Stimulated activated CD8-positive, alpha-beta memory T cell treated with anti-CD3 and anti-CD28 coated beads, Interleukin-2, amount 100 ng/mL, for 1 hour (primary cell): ENCODE results near the gene STON2.
"Not testable (repeated sequence)": the region's sequence is repeated elsewhere in the genome, so short reads cannot be mapped to it uniquely, and the experiment has no call there.

Experiments used
- DNase-seq, 2 donors: peaks; one replicate each; pipeline ENCODE4 v3.0.0-alpha.2; 2020; ENCODE audit warnings: low read depth in 2 of 2

The STON2 gene

GRCh38 chr14:81268016-81268416, 132.1 kb downstream of the STON2 start:
- no peak for DNase-seq

DNA sequence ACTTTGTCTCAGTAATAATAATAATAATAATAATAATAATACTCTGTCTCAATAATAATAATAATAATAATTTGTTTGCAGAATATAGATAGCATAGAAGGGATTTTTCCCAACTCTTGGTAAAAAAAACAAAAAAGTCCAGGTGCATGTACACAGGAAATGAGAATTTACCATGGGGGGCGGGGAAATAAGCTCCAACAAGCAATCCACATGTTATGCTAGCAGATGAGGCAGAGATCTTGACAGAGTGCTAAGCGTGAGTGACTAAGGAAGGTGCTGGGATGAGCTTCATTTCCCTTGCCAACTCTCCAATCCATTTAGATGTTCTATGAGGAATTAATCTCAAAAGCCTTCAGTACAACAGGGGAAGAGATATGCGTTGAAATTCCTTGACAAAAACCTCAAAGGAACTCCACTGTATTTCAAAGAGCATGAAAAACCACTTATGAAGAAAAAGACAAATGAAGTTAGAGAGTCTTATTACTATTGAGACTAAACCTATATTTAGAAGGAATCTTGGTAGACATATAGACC, 134.4 kb downstream of the STON2 start:
- DNase-seq, result no peak

DNA sequence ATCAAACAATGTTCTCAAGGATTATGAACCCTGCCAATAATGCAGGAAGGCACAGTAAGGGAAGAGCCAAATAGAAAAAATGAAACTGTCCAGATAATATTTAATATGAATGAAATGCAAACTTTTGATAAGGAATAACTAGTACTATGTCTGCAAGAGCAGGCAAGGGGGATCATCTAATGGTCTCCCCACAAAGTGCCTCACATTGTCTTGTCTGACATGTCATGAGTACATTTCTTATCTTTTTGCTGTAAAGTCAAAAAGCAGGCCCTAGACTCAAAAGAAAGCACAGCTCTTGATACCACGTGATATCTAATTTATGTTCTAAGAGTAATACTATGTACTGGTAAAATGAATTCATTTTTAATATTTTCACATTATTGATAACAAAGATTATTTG, 135.5 kb downstream of the STON2 start:
- DNase-seq, result no peak

DNA sequence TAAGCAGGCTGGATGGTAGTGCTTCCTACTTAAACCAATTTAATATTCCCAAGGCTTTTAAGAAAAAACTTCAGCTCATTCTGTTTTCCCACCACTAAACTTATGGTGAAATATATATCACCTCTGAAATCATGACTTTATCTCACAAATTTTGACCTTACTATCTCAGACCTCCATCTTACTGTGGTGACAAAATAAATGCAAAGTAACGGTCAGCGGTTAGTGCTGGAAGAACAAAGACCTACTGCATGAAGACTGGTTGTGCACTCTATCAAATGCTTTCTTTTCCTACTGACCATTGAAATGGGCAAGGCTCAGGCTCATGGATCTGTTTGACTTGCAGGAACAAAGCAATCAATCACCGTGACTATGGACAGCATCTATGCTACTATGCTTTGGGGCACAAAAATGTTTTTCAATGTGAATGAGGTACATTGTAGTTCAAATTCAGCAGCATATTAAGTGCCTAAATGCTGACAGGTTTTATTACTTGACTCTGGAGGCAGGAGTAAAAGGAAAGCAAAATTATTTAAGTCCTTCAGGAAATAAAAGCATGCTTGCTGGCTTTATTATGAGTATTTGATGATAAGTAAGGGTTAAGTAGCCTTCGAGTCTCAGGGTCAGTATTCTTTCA, 136.2 kb downstream of the STON2 start:
- no peak for DNase-seq

GRCh38 chr14:81261176-81261575, 138.9 kb downstream of the STON2 start:
- DNase-seq, result no peak

GRCh38 chr14:81260732-81261131, 139.4 kb downstream of the STON2 start:
- no peak for DNase-seq

DNA sequence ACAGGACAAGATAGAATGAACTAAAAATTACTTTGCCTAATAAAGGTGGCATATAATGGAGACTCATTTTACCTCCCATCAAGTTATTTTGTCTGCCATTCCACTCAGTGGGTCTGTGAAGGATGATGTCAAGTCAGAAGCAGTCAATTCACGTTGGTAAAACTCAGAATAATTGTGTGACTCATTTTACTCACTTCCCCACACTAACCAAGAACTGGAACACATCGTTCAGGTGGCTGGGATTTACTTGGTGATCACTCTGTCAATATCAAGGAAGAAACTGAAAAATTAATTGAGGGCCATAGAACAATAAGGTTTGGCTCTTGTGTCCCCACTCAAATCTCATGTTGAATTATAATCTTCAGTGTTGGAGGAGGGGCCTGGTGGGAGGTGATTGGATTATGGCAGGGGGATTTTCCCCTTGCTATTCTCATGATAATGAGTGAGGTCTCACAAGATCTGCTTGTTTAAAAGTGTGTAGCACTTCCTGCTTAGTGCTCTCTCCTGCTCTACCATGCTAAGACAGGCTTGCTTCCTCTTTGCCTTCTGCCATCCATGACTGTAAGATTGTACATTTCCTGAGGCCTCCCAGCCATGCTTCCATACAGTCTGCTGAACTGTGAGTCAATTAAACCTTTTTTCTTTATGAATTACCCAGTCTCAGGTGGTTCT, 143.7 kb downstream of the STON2 start:
- no peak for DNase-seq

- no peak for DNase-seq
These were observed 147.8 kb downstream of the STON2 start for GRCh38 chr14:81252278-81252677.

- DNase-seq, result no peak
These were observed 152.8 kb downstream of the STON2 start for GRCh38 chr14:81247271-81247766.

GRCh38 chr14:81246461-81247270, 153.5 kb downstream of the STON2 start:
- DNase-seq, result no peak

- no peak for DNase-seq
These were observed 154.4 kb downstream of the STON2 start for GRCh38 chr14:81245771-81246170.

DNA sequence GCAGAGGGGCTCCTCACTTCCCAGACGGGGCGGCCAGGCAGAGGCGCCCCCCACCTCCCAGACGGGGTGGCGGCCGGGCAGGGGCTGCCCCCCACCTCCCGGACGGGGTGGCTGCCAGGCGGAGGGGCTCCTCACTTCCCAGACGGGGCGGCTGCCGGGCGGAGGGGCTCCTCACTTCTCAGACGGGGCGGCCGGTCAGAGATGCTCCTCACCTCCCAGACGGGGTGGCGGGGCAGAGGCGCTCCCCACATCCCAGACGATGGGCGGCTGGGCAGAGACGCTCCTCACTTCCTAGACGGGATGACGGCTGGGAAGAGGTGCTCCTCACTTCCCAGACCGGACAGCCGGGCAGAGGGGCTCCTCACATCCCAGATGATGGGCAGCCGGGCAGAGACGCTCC, 155.7 kb downstream of the STON2 start:
- not testable (repeated sequence) for DNase-seq

- no peak for DNase-seq
These were observed 156.6 kb downstream of the STON2 start for GRCh38 chr14:81243499-81243898.

- not testable (repeated sequence) for DNase-seq
These were observed 163.3 kb downstream of the STON2 start for GRCh38 chr14:81236849-81237248.

DNA sequence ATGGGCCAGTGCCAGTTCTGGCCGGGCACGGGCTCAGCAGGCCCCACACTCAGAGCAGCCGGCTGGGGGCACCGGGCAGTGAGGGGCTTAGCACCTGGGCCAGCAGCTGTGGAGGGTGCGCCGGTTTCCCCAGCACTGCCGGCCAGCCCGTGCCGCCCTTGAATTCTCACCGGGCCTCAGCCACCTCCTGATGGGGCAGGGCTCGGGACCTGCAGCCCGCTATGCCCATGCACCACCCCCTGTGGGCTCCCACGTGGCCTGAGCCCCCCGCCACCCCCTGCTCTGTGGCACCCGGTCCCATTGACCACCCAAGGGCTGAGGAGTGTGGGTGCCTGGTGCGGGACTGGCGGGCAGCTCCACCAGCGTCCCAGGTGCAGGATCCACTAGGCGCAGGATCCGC, 164.0 kb downstream of the STON2 start:
- no peak for DNase-seq

GRCh38 chr14:81235096-81235495, 165.0 kb downstream of the STON2 start:
- DNase-seq, result no peak

- DNase-seq, result no peak
These were observed 165.8 kb downstream of the STON2 start for GRCh38 chr14:81234278-81234677.

DNA sequence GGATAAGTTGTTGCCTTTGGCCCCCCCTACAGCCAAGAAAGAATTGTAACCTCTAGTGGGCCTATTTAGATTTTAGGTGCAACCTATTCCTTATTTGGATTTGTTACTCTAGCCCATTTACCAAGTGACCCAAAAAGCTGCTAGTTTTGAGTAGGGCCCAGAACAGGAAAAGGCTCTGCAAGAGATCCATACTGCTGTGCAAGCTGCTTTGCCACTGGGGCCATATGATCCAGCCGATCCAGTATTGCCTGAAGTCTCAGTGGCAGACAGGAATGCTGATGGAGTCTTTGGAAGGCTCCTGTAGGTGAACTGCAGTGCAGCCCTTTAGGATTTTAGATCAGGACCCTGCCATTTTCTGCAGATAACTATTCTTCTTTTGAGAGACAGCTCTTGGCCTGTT, 166.5 kb downstream of the STON2 start:
- DNase-seq, result no peak

DNA sequence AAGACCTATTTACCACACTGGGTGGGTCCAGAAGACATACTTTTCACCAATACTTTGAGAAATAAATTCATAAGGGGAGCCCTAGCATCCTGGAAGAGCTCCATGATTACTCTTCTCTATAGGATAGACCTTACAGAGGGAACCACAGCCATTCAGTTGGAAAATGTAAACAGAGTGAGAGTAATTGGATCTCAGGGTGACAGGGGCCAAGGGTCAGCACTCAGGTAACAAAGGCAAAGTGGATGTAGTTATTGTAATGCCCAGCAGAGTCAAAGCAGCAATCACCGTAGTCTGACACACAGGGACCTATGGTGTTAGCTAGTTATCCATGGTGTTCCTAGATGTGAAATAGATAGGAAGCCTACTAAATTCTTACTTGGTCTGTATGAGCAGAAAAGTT, 168.6 kb downstream of the STON2 start:
- DNase-seq, result no peak

DNA sequence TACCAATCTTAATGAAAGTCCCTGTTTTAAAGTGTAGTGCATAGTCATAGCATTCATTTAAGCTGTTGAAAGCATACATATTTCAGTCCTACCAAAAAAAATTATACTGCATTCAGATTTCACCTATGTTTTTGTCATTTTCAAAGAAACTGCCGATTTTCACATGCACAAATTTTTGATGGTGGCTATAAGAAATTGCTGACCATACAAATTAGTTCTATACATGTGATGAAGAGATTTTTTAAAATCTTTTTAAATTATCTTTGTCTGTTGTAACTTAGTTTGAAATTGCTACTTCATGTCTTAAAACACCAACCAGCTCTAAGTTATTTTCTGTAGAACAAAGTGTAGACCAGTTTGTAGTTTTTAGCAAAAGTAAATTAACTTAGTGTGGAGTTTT, 175.9 kb downstream of the STON2 start:
- no peak for DNase-seq

- not testable (repeated sequence) for DNase-seq
These were observed 176.3 kb downstream of the STON2 start for GRCh38 chr14:81223788-81224187.

DNA sequence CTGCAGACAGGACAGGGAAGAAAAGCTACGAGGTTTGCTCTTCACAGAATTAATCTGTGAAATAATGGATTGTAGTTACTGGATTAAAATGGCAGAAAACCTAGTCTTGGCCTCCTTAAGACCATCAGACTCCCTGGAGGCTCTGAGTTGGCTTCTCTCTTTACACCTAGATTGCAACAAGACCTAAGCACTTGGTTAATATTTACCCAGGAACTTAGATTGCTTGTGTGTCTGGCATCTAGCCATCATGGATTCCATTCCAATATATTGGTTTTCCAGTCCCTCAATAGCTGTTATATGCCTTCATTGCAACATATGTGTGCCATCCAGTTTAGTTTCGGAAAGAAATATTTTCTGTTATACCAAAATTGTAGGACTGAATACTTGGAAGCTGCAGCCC, 177.4 kb downstream of the STON2 start:
- DNase-seq, result no peak
